Stimulated activated CD8-positive, alpha-beta memory T cell treated with anti-CD3 and anti-CD28 coated beads, Interleukin-2, amount 100 ng/mL, for 1 hour (primary cell): ENCODE measurements around the gene CCSAP.

Experiments used
- DNase-seq, 2 donors: peaks; one replicate each; pipeline ENCODE4 v3.0.0-alpha.2; 2020; ENCODE audit warnings: low read depth in 2 of 2

The CCSAP gene

DNA sequence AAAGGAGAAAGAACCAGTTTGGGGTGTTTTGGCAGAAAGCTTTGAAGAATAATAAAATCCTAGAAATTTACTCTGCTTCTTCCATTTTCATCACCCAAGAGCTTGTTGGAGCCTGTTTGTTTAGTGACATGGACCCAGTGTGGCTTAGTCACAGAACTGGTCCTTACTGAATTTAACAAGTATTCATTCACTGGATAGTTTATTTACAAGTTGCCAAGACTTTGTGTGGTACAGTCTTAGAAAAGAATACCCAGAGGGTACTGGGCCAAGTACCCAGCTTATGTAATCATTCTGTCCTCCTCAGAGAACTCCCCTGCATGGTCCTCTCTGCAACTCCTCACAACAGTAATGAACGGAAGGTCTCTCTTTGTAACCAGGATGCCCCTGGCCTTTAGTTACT, 55.6 kb downstream of the CCSAP start:
- no peak for DNase-seq

DNA sequence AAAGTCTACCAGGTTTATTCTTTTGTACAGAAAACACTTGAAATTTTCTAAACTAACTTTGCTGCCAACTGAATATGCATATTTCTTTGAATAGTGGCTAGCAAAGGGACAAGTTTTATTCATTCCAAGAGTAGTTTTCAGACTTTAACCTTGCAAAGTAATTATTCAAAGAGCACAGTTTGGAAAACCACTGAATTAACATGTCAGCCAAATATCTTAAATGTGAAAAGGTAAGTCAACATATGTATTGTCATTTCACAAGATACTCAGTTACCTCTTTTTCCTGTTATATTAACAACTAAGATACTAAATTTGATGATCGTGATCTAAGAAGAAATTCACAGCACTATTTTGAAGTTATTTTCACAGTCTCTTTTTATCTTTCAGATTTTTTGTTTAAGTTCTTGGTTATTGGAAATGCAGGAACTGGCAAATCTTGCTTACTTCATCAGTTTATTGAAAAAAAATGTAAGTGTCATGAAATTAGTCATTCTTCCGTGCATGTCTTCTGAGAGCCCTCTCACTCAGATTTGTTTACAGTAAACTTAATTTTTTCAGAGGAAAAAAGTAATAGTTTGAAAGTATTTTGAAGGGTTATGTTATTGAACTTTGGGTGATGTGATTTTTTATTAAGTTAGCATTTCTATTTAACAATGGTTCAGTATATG, 56.6 kb downstream of the CCSAP start:
- no peak for DNase-seq

DNA sequence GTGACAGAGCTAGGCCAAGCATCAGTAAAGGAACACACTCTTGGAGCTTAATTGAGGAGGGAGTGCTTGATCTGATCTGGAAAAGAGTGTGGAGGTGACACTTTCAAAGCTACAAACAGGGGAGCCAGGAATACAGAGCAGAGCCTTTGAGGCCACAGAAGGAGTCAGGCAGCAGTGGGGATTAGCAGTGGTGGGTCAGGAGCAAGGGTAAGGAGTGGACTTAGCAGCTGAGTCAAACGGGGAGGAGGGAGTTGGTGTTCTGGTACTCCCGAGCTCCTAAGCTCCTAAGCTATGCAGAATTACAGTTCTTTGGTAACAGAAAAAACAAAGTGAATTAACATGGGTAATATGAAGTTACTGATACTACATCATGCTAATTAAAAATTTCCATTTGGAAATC, 57.4 kb downstream of the CCSAP start:
- DNase-seq, result no peak

DNA sequence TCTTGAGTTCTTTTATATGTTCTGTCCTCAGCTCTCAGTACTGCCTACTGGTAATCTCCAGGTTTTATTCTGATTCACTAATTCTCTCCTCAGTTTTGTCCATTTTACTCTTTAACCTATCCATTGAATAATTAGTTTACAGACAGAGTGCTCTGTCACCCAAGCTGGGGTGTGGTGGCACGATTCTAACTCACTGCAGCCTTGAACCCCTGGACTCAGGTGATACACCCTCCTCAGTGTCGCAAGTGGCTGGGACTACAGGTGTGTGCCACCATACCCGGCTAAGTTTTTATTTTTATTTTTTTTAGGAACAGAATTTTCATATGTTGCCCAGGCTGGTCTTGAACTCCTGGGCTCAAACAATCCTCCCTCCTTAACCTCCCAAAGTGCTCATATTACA, 58.0 kb downstream of the CCSAP start:
- no peak for DNase-seq

DNA sequence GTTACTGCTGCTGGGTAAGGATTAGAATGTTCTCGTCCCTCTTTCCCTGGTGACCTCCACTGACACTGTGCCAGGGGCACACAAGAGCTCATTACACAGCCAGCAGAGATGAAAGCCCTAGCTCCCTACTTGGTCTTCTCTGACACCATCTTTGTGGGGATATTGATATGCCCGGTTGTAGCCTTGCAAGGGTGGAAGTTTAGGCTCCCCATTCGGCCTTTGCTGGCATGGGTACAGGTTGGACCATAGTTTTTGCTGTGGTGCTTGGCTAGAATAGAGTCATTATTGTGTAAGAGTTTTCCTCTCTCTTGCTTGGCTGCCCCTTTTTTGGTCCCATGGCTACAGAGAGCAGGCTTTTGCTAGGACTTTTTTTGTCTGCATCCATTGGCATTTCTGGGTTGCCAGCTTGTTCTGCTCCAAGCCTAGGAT, 59.6 kb downstream of the CCSAP start:
- no peak for DNase-seq

DNA sequence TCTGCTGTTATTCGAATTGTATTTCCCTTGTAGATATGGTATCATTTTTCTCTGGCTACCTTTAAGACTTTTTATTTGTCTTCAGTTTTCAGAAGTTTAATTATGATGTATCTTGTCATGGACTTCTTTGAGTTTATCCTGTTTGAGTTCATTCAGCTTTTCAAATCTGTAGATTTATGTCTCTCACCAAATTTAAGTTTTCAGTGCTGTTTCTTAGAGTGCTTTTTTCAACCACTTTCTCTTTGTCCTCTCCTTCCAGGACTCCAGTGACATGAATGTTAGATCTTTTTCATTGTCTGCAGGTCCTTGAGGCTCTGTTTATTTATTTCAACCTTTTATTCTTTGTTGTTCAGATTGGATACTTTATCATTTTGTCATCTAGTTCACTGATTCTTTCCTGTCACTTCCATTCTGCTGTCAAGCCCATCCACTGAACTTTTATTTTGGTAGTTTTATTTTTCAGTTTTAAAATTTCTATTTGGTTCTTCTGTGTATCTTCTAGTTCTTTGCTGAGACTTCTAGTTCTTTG, 60.5 kb downstream of the CCSAP start:
- DNase-seq, result no peak

DNA sequence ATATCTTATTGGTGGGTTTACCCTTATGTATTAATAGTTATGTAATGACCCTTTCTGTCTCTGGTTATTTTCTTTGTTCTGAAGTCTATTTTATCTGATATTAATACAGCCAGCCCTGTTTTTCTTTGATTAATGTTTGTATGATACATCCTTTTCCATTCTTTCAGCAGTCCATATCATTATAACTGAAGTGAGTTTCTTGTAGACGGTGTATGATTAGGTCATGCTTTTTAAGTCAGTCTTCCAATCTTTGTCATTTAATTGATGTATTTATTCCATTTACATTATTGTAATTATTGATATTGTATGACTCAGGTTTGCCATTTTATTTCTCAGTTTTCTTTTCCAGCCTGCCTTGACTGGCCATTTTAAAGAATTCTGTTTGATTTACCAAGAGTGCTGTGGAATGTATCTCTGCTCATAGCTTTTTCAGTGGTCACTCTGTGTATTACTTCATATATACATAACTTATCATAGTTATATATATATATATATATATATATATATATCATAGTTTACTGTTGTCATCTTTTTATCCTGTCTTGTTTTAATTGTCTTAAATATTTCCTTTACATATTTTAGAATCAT, 61.4 kb downstream of the CCSAP start:
- DNase-seq, result no peak

DNA sequence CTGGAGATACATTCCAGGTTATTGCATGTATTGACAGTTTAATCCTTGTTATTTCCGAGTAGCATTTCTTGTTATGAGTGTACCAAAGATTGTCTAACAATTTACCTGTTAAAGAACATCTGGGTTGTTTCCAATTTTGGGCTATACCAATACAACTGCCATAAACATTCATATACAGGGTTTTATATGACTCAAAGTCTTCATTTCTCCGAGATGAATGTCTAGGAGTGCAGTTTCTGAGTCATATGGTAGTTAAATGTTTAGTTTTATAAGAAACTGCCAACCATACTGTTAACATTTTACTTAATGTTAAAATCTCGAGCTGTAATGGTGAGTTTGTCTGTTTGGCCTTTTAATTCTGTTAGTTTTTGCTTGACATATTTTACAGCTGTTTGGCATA, 61.9 kb downstream of the CCSAP start:
- no peak for DNase-seq

DNA sequence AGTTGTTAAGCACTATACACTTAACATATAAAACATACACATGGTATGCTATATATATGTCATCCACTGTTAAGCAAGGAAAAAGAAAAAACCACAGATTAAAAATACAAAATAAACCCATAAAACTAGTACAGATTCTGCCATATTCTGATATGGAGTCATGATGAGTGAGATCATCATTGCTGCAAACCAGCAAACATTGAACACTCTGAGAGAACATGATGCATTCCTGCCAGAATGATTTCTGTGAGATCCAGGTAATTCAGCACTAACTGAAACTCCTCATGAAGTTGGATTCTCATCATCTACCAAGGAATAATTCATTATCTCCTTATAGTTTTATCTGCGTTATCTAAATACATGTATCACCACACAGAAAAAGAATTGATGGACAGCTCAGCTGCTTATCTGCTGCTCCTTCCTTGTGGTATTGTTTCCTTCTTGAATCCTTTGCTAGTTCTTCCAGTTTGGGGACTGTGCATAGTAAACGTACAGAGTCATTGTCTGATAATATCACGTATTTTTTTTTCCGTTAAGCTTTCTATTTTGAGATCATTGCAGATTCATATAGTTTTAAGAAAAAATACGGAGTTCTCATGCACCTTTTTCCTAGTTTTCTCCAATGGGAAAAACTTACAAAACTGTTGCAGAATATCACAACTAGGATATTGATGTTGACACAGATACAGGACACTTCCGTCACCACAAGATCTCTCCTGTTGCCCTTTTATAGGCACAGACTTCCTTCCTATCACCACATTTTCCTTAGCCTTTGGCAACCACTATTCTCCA, 62.6 kb downstream of the CCSAP start:
- no peak for DNase-seq

DNA sequence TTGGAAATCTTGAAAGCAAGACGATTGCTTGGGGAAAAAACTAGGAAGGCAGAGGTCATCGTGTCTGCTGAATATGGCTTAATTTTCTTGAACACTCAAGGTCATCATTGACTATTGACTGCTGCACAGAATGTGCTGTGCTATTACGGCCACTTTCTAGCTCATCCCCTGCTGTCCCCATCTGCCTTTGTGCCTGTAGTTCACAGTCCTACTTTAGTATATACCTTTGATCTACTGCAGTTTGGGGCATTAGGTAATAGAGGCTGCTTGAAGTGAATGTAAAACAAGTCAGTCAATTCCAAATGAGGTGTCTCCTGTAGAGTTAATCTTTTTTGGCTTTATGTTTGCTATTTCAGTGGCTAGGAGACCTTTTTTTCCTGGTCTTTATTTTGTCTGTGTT, 63.6 kb downstream of the CCSAP start:
- DNase-seq, result no peak

DNA sequence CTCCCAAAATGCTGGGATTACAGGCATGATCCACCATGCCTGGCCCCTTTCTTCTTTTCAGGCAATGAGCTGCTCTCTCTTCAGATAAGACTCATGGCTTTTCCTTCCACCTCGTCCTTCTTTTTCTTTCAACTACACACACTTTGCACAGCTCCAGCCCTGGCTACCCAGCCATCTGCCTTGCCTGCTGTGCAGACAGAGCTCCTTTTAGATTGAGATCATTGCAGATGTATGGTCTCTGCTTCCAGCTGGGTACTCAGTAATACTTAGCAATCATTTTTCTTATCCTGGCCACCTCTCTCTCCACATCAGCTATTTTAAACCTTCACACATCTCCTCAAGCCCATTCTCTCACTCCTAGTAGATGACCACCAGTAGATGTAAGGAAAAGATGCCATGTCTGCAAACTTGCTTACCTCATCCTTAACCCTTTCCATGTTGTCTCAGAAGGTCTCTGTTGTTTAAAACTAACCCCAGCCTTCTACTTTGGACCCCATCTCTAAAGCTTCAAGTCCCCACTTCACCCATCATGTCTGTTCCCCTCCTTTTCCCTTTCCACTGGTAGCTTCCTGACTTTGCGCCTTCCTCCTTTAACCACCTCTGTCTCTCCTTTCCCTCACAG, 64.6 kb downstream of the CCSAP start:
- DNase-seq, result no peak

DNA sequence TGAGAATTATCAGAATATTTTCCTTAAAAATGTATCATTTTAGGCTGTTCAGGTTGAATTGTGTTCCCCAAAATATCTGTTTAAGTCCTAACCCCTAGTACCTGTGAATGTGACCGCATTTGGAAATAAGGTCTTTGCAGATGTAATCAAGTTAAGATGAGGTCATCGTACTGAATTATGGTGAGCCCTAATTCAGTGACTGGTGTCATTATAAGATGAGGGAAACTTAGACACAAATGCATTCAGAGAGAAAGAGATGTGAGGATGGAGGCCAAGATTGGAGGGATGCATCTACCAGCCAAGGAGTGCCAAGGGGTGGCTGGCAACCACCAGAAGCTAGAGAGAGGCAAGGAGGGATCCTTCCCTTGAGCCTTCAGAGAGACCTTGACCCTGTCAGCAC, 67.8 kb downstream of the CCSAP start:
- DNase-seq, result no peak

DNA sequence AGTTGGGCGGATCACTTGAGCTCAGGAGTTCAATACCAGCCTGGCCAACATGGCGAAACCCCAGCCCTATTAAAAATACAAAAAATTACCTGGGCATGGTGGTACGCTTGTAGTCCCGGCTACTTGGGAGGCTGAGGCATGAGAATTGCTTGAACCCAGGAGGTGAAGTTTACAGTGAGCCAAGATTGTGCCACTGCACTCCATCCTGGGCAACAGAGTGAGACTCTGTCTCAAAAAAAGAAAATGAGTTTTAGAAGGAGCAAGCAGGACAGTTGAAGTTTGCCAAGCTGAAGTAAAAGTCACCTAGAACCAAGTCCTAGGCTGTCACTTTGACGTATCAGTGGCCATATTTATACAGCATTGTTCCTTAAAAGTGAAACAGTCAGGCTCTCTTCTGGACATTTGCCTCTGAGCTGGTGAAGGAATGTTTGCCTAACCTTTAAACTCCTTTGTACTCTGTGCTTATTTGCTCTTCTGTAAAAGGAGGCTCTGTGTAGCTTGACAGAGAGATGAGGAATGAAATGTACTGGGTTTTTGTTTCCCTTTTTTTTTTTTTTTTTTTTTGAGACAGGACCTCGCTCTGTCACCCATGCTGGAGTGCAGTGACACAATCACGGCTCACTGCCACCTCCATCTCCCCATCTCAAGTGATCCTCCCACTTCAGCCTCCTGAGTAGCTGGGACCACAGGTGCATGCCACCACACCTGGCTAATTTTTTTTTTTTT, 69.2 kb downstream of the CCSAP start:
- DNase-seq, result no peak

DNA sequence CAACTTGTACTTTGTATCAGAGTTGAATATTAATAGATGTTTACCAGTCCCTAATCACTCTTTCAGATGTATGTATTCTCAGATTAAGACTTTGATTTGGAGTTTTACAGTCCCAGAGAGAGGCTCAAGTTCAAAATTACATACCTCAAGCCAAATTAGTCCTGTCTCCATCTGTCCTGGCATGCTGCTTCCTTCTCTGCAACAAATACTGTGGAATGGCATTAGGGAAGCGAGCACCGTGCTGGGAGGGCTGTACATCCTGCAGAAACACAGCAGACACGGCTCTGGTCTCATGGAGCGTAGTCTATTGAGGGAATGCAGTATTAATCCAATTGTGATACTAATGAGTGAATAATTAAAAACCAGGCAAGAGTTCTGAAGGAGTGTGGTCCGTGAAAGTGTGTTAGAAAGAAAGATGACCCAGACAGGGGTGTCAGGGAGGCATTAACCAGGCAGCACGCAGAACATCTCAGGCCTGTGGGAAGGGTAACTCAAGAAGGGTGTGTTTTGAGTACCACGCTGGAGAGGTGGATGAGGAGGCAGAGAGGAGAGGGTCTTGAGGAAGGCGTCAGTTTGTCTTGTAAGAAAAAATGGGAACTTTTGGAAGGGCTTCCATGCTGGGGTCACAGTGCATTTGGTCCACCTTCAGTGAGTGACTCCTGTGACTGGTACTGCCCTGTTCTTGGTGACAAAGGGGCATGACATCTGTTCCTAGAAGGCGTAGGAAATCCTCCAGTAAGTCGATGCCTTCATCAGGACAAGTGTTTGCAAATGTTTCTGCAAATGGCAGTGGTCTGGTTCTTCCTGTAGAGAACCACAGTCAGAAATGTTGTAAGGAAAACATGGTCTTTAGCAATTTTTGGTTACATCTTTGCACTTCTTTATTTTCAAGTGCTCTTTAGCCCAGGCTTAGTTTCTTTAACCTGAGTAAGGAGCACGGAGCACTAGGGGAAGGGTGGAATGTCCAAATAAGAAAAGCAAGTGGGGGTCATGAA, 70.4 kb downstream of the CCSAP start:
- no peak for DNase-seq

DNA sequence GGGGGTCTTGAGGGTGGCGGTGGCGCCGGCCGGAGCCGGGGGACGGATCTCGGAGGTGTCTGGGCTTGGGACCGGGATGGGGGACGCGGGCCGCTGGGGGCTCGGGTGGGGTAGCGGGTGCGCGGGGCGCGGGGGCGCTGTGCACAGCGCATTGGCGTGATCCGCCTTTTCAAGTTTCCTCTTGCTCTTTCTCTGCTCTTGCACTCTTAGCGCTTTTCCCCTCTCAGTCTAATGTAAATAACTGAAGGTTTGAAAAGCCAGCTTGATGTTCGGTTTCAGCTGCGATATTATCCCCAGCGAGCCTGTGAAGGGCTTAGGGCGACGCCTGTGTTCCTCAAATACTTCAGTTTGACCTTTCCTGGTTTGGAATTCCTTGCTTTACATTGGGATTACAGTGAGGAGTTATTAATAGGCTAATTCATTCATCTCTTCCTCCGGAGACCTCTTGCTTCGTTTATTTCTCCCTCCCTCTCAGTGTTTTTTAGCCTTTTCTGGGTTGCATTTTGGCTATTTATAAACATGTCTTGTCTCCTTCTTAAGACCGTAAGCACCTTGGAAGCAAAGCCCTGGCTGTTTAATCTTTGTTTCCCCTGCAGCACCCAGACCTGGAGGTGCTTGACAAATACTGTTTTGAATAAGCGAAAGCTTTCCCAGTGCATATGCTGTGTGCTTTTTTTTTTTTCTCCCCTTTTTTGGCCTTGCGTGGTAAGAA, 71.2 kb downstream of the CCSAP start:
- DNase-seq, result peak; percentile 13 to 22
